Adrenal gland (tissue), 12 donors: ENCODE data around the gene GADD45G. TPM values are rescaled to one million over a fixed set of nuclear protein-coding genes. Genes with fewer than 3 reads are reported as not detected.

Experiments
- DNase-seq, 7 donors: peaks; one replicate each; pipeline ENCODE4 v3.0.0-alpha.2; 2019 to 2020
- H3K27ac ChIP-seq, 5 donors: fragments of 200-600 bp; sonication (generic) in 4 of 5; 1 replicate in 3 of 5; 2 replicates in 2 of 5; pipeline versions ENCODE4 v1.5.1 to v1.8.0; 2016 to 2020; ENCODE audit warnings: mild to moderate bottlenecking in 1 of 5
- H3K27me3 ChIP-seq: fragments of 200-600 bp; 2 replicates; pipeline ENCODE4 v1.8.0; 2021
- H3K36me3 ChIP-seq, 2 donors: fragments of 200-600 bp; replicated peaks in 1 of 2; 1 replicate in 1 of 2; 2 replicates in 1 of 2; pipeline versions ENCODE4 v1.5.1 to v1.8.0; 2018 to 2022
- H3K4me1 ChIP-seq, 2 donors: fragments of 200-600 bp; replicated peaks in 1 of 2; 1 replicate in 1 of 2; 2 replicates in 1 of 2; pipeline versions ENCODE4 v1.5.1 to v1.8.0; 2018 to 2021
- H3K4me3 ChIP-seq, 4 donors: fragments of 200-600 bp; sonication (generic) in 3 of 4; one replicate each; pipeline ENCODE4 v1.5.1; 2016 to 2018
- H3K9me3 ChIP-seq, 3 donors: fragments of 200-600 bp; sonication (generic) in 1 of 3; replicated peaks in 1 of 3; 1 replicate in 2 of 3; 2 replicates in 1 of 3; pipeline versions ENCODE4 v1.5.1 to v1.8.0; 2016 to 2021
- POLR2A ChIP-seq, 2 donors: fragments of 450-650 bp; IDR thresholded peaks; one replicate each; pipeline ENCODE4 v1.6.1; 2017; ENCODE audit warnings: antibody characterized with exemption in 2 of 2, mild to moderate bottlenecking in 2 of 2, moderate library complexity in 1 of 2
- WGBS, 4 donors: extraction: QIAGEN DNeasy Blood & Tissue Kit in 2 of 4; methylation state at CpG; one replicate each; pipeline versions ENCODE4 v1.1.5 to v1.1.7; 2013 to 2017; 5-methylcytosine and 5-hydroxymethylcytosine counted together
- intact Hi-C, 2 donors: fragments of 100-400 bp; cut with DNase I; formaldehyde crosslinking; loops; one replicate each; pipeline versions ENCODE4 v1.14.1 to v1.15.0; 2022 to 2023
- polyA plus RNA-seq, 3 donors: library from polyadenylated mRNA; stranded (reverse); fragments of 200-250 nt in 2 of 3; fragments of 350-450 nt in 1 of 3; fragmentation: Illumina TruSeq in 1 of 3; extraction: RNeasy Lipid Tissue Mini Kit (QIAGEN cat#74804) in 1 of 3; gene quantifications; one replicate each; pipeline ENCODE4 v1.2.3, GENCODE V29; 2013 to 2014
- total RNA-seq, 9 donors: library from RNA; depleted of rRNA in 4 of 9; stranded (reverse); fragments of >200 nt in 4 of 9; fragments of 120-200 nt in 1 of 9; fragmentation: NEBNext Ultra II Directional in 1 of 9; extraction: Animal tissue kit (Norgen Biotek cat#: 25700) in 1 of 9; gene quantifications; one replicate each; pipeline versions ENCODE4 v1.1.0 to v1.2.4, GENCODE V29; 2013 to 2023
- TF ChIP-seq, protein P1 (sequence below), 6 experiments: fragments of 450-650 bp in 4 of 6; fragments of 200-600 bp in 2 of 6; sonication (generic) in 1 of 6; IDR thresholded peaks; 1 replicate in 5 of 6; 2 replicates in 1 of 6; pipeline versions ENCODE4 v1.5.1 to v1.8.0; 2016 to 2021; ENCODE audit warnings: antibody characterized with exemption in 6 of 6, mild to moderate bottlenecking in 2 of 6, moderate library complexity in 1 of 6
- donor health status: healthy with polysubstance abuse.
- donor health status: Bipolar disorder and iron deficiency.
- donor health status: DM: yes; HTN: yes; CAD: no.
- donor health status: DM: no; HTN: no; CAD: no.
- donor health status: DM: no; HTN: no; CAD: no.
- donor health status: DM: yes; HTN: yes; CAD: no.

The GADD45G gene
- total and polyA plus RNA-seq, 12 donors, result 3.3 to 294 (median 93.3) TPM

DNA sequence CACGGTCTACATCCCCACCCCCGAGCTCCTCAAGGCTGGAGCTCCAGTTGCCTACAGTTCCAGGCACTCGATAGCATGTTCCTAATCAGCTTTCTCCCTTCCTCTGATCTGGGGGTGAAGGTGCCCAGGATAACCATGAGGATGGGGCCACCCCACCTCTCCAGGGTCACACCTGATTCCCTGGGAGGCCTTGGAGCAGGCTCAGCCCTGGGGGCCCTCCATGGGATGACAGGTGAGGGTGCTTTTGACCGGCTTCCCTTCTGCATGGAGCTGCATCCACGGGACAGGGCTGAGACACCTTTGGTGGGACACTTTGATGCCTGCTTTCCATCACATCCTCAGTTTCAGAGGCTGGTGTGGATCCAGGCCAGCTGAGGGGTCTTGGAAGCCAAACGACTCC, 28.6 kb downstream of the GADD45G start:
- DNase-seq, result no peak
- Histone ChIP-seq H3K4me3 (no peak overlapping the region), H3K27me3 (no peaks in the 10 kb centered on the region), H3K9me3 (no peaks in the 10 kb centered on the region), H3K36me3 (no peaks in the 10 kb centered on the region), H3K27ac (no peak overlapping the region), H3K4me1 (peaks cover 11 to 12% of the 10 kb centered on the region in 2 donors)
- intact Hi-C loops, result no loop called here
- TF ChIP-seq POLR2A (IDR thresholded peaks at IDR 0.05), result no peak
- TF ChIP-seq, protein P1, sequence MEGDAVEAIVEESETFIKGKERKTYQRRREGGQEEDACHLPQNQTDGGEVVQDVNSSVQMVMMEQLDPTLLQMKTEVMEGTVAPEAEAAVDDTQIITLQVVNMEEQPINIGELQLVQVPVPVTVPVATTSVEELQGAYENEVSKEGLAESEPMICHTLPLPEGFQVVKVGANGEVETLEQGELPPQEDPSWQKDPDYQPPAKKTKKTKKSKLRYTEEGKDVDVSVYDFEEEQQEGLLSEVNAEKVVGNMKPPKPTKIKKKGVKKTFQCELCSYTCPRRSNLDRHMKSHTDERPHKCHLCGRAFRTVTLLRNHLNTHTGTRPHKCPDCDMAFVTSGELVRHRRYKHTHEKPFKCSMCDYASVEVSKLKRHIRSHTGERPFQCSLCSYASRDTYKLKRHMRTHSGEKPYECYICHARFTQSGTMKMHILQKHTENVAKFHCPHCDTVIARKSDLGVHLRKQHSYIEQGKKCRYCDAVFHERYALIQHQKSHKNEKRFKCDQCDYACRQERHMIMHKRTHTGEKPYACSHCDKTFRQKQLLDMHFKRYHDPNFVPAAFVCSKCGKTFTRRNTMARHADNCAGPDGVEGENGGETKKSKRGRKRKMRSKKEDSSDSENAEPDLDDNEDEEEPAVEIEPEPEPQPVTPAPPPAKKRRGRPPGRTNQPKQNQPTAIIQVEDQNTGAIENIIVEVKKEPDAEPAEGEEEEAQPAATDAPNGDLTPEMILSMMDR (IDR thresholded peaks at IDR 0.05), result no peak
- WGBS, 4 donors, result 91 to 96% (median 94%) methylated on average over 4 to 6 of the region's 6 CpGs

DNA sequence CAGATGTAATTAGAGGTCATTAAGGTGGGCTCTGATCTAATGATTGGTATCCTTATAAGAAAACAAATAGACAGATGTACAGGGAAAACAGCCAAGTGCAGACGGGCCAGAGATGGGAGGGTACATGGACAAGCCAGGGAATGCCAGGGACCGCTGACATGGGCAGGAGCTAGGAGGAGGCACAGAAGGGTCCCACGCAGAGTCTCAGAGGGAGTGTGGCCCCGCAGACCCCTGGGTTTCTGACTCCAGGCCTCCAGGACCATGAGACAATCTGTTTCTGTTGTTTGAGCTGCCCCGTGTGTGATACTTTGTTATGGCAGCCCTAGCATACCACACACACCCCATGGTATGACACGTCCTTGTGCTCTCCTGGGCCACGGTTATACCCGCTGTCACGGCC, 29.1 kb downstream of the GADD45G start:
- H3K36me3 ChIP-seq, result no peaks in the 10 kb centered on the region
- no peak overlapping the region for H3K27ac ChIP-seq
- no peak for DNase-seq
- no peak overlapping the region for H3K4me3 ChIP-seq
- H3K4me1 ChIP-seq, result peaks cover 11 to 12% of the 10 kb centered on the region in 2 donors
- intact Hi-C loops, result no loop called here
- no peaks in the 10 kb centered on the region for H3K9me3 ChIP-seq
- H3K27me3 ChIP-seq, result no peaks in the 10 kb centered on the region
- WGBS, 4 donors, result 91 to 98% (median 92%) methylated on average over 9 of the region's 9 CpGs
- TF ChIP-seq POLR2A (IDR thresholded peaks at IDR 0.05), result no peak
- TF ChIP-seq, protein P1 (IDR thresholded peaks at IDR 0.05), result no peak

DNA sequence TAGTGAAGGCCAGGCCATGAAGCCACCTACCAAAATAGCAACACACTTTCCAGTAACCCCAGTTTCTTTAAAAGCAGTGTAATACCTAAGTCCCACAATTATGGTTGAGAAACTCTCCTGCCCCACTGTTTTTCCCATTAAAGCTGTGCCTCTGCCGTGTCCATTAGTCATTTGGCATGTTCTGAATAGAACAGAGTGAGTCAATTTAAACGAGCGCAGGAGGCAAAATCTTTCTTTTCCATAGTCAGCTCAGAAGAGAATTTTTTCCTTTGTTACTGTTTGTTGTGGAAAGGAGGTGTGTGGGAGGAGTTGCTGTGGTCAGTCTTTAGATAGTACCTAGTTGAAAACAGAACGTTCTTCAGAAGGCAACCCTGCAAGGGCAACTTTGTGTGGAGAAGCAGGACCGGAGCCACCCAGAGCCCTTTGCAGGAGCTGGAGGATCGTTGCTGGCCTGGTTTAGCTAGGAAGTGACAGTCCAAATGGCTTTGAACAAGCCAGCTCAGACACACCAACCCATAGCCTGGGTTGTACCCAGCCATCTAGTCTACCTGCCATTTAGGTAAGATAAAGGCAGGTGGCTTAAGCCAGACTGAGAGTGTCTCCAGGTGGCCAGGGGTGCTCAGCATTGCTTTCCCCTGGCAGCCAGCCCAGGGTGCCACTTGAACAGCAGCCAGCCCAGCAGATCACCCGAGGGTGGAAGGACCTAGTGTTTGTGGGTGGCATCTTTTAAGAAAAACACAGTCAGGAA, 30.4 kb downstream of the GADD45G start:
- DNase-seq, result peak in 3 of 7 donors; percentile 50 to 66 (median 54)
- peak overlapping the region in 3 of 5 donors; percentile 51 to 78 (median 76) for H3K27ac ChIP-seq
- no peak overlapping the region for H3K4me3 ChIP-seq
- intact Hi-C loops, result no loop called here
- no peaks in the 10 kb centered on the region for H3K27me3 ChIP-seq
- H3K36me3 ChIP-seq, result no peaks in the 10 kb centered on the region
- H3K4me1 ChIP-seq, result peaks cover 11 to 21% of the 10 kb centered on the region in 2 donors
- TF ChIP-seq, protein P1 (IDR thresholded peaks at IDR 0.05), result no peak
- peak in 1 of 2 donors; percentile 13 for TF ChIP-seq POLR2A (IDR thresholded peaks at IDR 0.05)
- no peaks in the 10 kb centered on the region for H3K9me3 ChIP-seq
- WGBS, 4 donors, result 39 to 47% (median 46%) methylated on average over 7 of the region's 7 CpGs

DNA sequence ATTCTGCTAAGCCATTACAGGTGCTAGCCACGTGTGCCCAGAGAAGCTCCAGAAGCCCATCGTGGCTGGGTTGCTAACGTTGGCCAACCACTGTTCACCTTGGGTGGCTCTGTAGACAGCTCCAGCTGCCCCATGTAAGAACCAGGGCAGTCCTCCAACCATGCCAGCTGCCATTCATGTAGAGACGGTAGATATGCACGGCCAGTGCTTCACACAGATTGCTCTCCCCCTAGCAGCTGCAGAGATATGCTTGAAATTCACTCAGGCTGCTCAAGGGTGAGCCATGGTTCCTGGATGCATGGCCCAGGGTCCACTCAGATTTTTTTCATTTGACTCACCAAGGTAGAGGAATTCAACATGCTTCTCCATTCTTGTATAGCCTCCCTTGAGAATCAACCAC, 31.0 kb downstream of the GADD45G start:
- Histone ChIP-seq H3K4me3 (no peak overlapping the region), H3K27ac (no peak overlapping the region), H3K36me3 (no peaks in the 10 kb centered on the region), H3K9me3 (no peaks in the 10 kb centered on the region), H3K27me3 (no peaks in the 10 kb centered on the region), H3K4me1 (peaks cover 11 to 22% of the 10 kb centered on the region in 2 donors)
- 89 to 95% (median 92%) methylated on average over 2 to 5 of the region's 5 CpGs for WGBS, 4 donors
- TF ChIP-seq, protein P1 (IDR thresholded peaks at IDR 0.05), result no peak
- TF ChIP-seq POLR2A (IDR thresholded peaks at IDR 0.05), result no peak
- intact Hi-C loops, result no loop called here
- DNase-seq, result no peak
